Mesodermal cell (in vitro differentiated cells): ENCODE data around the gene RASL12.
A peak's percentile ranks its signal among the peaks of the same experiment; 100 is the strongest.
"Not testable (repeated sequence)": the region's sequence is repeated elsewhere in the genome, so short reads cannot be mapped to it uniquely, and the experiment has no call there.

Experiments used
- H3K27ac ChIP-seq: 2 replicates; pipeline ENCODE4 v1.7.0; 2013; ENCODE audit warnings: mild to moderate bottlenecking, low read depth, low read length, moderate library complexity; ENCODE audit not compliant: severe bottlenecking
- H3K36me3 ChIP-seq: 2 replicates; pipeline ENCODE4 v1.7.1; 2013; ENCODE audit warnings: mild to moderate bottlenecking, low read length, moderate library complexity; ENCODE audit not compliant: control insufficient read depth, insufficient read depth
- H3K4me1 ChIP-seq: one replicate; pipeline ENCODE4 v1.7.1; 2013; ENCODE audit warnings: mild to moderate bottlenecking, low read length; ENCODE audit not compliant: insufficient read depth, control insufficient read depth, poor library complexity, severe bottlenecking
- H3K4me3 ChIP-seq: 2 replicates; pipeline ENCODE4 v1.7.0; 2013; ENCODE audit warnings: low read length, control low read depth, mild to moderate bottlenecking; ENCODE audit not compliant: insufficient read depth, poor library complexity, severe bottlenecking; ENCODE audit errors: extremely low read depth
- H3K9me3 ChIP-seq: 2 replicates; pipeline ENCODE4 v1.7.1; 2013; ENCODE audit warnings: mild to moderate bottlenecking, low read length, moderate library complexity; ENCODE audit not compliant: control insufficient read depth
- WGBS, 2 experiments: methylation state at CpG; one replicate each; pipeline ENCODE4 v1.1.5; 2013; ENCODE audit warnings: missing lambda C conversion rate in 2 of 2; ENCODE audit not compliant: insufficient coverage in 2 of 2; 5-methylcytosine and 5-hydroxymethylcytosine counted together

The RASL12 gene

DNA sequence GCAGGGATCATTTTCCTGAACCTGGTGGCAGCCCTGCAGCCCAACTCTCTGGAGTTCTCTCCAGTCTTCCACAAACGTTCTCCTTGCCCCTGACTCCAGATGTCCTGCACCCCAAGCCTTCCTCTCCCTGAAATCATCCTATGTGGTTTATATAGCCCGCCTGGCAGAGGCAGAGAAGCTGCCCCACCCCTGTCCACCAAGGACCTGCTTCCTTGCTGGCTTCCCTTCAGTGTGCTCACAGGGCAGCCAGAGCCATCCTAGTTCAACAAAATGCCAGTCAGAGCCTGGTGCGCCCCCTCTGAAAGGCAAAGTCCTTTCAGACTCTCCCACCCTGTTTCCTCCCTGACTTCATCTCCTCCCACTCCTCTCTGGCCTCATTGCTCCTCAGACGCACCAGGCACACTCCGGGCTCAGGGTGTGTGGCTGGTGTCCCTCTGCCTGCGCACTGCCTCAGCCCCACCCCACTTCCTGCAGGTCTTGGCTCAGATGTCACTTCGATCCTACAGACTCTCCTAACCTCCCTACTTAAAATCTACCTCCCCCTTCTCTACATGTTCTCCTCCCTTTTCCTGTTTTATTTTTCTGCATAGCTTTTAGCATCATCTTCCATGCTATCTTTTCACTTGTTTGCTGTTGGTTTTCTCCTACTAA lies 14.6 kb upstream of the RASL12 start:
- H3K4me3 ChIP-seq, result no peak overlapping the region
- peaks cover 34% of the 10 kb centered on the region for H3K4me1 ChIP-seq
- H3K27ac ChIP-seq, result peak overlapping the region; percentile 64

DNA sequence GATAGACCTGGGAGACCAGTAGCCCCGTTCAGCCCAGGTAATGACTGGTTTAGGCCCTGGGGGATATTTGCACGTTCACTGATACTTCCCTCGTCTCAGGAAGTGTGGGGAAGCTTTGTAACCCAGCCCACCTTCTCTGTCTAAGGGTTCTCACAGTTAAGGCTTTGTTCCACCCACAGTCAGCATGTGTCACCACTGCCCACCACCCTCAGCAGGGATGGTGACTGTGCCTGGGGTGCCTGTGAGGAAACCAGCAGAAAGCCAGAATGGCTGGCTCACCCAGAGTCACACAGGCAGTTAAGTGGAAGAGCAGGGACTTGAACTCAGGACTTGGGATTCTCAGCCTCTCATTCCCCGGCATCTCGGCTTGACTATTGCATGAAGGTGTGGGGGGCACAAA lies 14.0 kb upstream of the RASL12 start:
- no peak overlapping the region for H3K27ac ChIP-seq
- H3K4me1 ChIP-seq, result peaks cover 34% of the 10 kb centered on the region
- no peak overlapping the region for H3K4me3 ChIP-seq
- no peaks in the 10 kb centered on the region for H3K36me3 ChIP-seq
- no peaks in the 10 kb centered on the region for H3K9me3 ChIP-seq
- 81 to 93% methylated on average over 3 to 5 of the region's 5 CpGs for WGBS, 2 experiments

More for the DNA sequence above, 14.6 kb upstream of the RASL12 start:
- H3K36me3 ChIP-seq, result no peaks in the 10 kb centered on the region
- WGBS, 2 experiments, result 29 to 33% methylated on average over 7 of the region's 7 CpGs
- no peaks in the 10 kb centered on the region for H3K9me3 ChIP-seq

DNA sequence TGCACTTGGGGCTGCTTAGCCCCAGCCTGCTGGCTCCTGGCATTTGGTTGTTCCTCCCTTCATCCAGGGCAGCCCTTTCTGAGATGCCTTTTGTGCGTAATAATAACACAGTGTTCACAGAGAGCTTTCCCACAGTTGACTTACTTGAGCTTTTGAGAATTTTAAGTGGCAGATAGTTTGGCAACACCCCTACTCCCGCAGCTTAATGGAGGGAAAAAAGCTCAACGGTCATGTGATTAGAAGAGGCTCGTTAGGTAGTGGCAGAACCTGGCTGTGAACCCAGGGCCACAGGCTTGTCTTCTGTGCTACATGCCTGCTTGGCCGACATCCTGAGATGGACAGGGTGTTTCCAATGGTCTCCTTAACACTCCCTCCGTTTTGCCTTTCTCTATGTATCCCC lies 13.5 kb upstream of the RASL12 start:
- Histone ChIP-seq H3K36me3 (no peaks in the 10 kb centered on the region), H3K4me3 (no peak overlapping the region), H3K9me3 (no peaks in the 10 kb centered on the region), H3K4me1 (peaks cover 37% of the 10 kb centered on the region), H3K27ac (no peak overlapping the region)
- WGBS, 2 experiments, result 84% methylated on average over 3 to 6 of the region's 6 CpGs

DNA sequence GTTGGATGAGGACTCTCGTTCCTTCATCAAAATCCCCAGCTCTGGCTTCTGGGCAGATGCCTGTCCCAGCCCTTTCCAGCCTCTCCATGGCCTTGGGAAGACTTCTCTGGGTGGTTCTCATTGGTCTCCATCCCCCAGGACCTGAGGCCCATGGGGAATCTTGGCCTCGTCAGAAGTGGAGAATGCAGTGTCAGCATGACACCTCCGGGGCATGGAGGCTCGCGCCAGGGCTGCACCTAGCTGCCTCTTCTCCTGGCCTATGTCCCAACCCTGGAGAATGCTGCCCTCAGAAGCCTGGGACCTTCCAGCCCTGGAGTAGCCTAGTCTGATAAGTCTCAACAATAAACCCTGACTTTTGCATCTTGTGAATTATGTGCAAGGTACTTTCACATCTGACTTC lies 11.8 kb upstream of the RASL12 start:
- peaks cover 33% of the 10 kb centered on the region for H3K4me1 ChIP-seq
- no peak overlapping the region for H3K4me3 ChIP-seq
- H3K9me3 ChIP-seq, result no peaks in the 10 kb centered on the region
- WGBS, 2 experiments, result 87 to 92% methylated on average over 4 to 5 of the region's 5 CpGs
- H3K27ac ChIP-seq, result no peak overlapping the region
- no peaks in the 10 kb centered on the region for H3K36me3 ChIP-seq

DNA sequence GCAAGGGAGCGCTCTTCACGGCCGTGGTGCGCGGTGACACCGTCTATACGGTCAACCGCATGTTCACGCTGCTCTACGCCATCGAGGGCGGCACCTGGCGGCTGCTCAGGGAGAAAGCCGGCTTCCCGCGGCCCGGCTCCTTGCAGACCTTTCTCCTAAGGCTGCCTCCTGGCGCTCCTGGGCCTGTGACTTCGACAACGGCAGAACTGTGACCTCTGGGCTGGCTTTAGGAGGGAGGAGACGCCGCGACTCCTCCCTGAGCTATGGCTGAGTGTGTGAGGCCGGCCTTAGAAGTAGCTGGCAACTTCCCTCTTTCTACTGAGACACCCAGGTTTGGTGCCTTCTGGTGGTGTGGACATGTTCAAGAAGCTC lies 10.2 kb upstream of the RASL12 start:
- WGBS, 2 experiments, result 59 to 70% methylated on average over 18 to 23 of the region's 24 CpGs

DNA sequence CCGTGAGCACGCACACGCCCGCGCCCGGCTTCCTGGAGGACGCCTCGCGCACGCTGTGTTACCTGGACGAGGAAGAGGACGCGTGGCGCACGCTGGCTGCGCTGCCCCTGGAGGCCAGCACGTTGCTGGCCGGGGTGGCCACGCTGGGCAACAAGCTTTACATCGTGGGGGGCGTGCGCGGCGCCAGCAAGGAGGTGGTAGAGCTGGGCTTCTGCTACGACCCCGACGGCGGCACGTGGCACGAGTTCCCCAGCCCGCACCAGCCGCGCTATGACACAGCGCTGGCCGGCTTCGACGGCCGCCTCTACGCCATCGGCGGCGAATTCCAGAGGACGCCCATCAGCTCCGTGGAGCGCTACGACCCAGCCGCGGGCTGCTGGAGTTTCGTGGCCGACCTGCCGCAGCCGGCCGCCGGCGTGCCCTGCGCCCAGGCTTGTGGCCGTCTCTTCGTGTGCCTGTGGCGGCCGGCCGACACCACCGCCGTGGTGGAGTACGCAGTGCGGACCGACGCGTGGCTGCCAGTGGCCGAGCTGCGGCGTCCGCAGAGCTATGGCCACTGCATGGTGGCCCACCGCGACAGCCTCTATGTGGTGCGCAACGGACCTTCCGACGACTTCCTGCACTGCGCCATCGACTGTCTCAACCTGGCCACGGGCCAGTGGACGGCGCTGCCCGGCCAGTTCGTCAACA lies 9.6 kb upstream of the RASL12 start:
- Histone ChIP-seq H3K9me3 (peaks cover 6% of the 10 kb centered on the region), H3K36me3 (no peaks in the 10 kb centered on the region), H3K4me3 (no peak overlapping the region), H3K4me1 (peaks cover 12% of the 10 kb centered on the region), H3K27ac (no peak overlapping the region)
- WGBS, 2 experiments, result 91 to 94% methylated on average over 70 to 85 of the region's 85 CpGs

More for the DNA sequence above, 10.2 kb upstream of the RASL12 start:
- H3K9me3 ChIP-seq, result peaks cover under 1% of the 10 kb centered on the region
- H3K4me1 ChIP-seq, result peaks cover 17% of the 10 kb centered on the region
- no peak overlapping the region for H3K27ac ChIP-seq
- no peak overlapping the region for H3K4me3 ChIP-seq
- no peaks in the 10 kb centered on the region for H3K36me3 ChIP-seq

DNA sequence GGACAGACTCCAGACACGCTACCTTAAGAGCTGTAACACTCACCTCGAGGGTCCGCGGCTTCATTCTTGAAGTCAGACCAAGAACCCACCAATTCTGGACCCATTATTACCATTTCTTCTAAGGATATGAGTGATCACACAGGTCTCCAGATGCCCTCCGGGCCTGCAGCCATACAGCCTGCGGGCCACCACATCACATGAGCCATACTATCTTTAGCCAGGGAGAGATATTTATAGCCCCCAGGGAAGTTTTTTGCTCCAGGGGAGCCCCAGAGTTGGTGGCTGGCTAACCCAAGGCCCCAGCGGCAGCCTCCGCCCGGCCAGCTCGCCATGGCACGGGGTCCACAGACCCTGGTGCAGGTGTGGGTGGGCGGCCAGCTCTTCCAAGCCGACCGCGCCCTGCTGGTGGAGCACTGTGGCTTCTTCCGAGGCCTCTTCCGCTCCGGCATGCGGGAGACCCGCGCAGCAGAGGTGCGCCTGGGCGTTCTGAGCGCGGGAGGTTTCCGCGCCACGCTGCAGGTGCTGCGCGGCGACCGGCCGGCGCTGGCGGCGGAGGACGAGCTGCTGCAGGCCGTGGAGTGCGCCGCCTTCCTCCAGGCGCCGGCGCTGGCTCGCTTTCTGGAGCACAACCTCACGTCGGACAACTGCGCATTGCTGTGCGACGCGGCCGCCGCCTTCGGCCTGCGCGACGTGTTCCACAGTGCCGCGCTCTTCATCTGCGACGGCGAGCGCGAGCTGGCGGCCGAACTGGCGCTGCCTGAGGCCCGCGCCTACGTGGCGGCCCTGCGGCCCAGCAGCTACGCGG lies 8.9 kb upstream of the RASL12 start, which contains the start of gene KBTBD13:
TSS of gene KBTBD13 (plus strand) at position 261 of the 805 bp plus-strand sequence. CDS start at position 331, 70 bp downstream.
- no peak within 1 kb of the TSS for H3K4me3 ChIP-seq
- peaks cover 6% of the 10 kb centered on the region for H3K9me3 ChIP-seq
- no peak within 1 kb of the TSS for H3K27ac ChIP-seq
- H3K36me3 ChIP-seq, result no peaks in the 10 kb centered on the region
- H3K4me1 ChIP-seq, result peaks cover 9% of the 10 kb centered on the region
- 96 to 97% methylated on average over 56 to 73 of the region's 73 CpGs for WGBS, 2 experiments

DNA sequence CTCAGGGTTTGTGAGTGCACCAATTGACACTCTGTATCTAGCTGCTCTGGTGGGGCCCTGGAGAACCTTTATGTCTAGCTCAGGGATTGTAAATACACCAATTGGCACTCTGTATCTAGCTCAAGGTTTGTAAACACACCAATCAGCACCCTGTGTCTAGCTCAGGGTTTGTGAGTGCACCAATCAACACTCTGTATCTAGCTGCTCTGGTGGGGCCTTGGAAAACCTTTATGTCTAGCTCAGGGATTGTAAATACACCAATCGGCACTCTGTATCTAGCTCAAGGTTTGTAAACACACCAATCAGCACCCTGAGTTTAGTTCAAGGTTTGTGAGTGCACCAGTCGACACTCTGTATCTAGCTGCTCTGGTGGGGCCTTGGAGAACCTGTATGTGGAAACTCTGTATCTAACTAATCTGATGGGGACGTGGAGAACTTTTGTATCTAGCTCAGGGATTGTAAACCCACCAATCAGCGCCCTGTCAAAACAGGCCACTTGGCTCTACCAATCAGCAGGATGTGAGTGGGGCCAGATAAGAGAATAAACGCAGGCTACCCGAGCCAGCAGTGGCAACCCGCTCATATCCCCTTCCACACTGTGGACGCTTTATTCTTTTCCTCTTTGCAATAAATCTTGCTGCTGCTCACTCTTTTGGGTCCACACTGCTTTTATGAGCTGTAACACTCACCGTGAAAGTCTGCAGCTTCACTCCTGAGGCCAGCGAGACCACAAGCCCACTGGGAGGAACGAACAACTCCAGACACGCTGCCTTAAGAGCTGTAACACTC lies 8.0 kb upstream of the RASL12 start:
- not testable (repeated sequence) for H3K27ac ChIP-seq, H3K9me3 ChIP-seq, H3K4me3 ChIP-seq, H3K36me3 ChIP-seq
- peaks cover 14% of the 10 kb centered on the region for H3K4me1 ChIP-seq
- WGBS, 2 experiments, result 92 to 98% methylated on average over 10 to 11 of the region's 12 CpGs

DNA sequence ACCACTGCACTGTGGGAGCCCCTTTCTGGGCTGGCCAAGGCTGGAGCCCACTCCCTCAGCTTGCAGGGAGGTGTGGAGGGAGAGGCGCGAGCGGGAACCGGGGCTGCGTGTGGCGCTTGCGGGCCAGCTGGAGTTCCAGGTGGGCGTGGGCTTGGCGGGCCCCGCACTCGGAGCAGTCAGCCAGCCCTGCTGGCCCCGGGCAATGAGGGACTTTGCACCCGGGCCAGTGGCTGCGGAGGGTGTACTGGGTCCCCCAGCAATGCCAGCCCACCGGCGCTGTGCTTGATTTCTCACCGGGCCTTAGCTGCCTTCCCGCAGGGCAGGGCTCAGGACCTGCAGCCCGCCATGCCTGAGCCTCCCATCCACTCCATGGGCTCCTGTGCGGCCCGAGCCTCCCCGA lies 7.2 kb upstream of the RASL12 start:
- WGBS, 2 experiments, result 98 to 100% methylated on average over 5 to 7 of the region's 22 CpGs
- H3K4me3 ChIP-seq, H3K9me3 ChIP-seq, H3K27ac ChIP-seq, H3K36me3 ChIP-seq: not testable (repeated sequence)
- H3K4me1 ChIP-seq, result peaks cover 14% of the 10 kb centered on the region

DNA sequence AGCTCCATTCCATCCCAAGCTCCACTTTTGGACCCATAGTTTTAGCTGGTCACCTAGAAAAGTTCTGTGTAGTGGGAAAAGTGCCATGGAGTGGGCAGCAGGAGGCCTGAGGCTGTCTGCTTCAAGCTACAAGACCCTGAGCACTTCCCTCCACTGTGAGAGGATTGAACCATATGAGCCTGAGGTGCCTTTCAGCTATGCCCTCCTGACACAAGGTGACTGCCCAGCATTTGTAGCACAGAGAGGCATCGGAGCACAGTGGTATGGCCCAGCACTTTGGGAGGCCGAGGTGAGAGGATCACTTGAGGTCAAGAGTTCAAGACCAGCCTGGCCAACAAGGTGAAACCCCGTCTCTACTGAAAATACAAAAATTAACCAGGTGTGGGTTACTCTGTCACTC lies 4.8 kb upstream of the RASL12 start:
- H3K4me1 ChIP-seq, result peaks cover 17% of the 10 kb centered on the region
- no peak overlapping the region for H3K4me3 ChIP-seq
- H3K36me3 ChIP-seq, result no peaks in the 10 kb centered on the region
- H3K9me3 ChIP-seq, result peaks cover 6% of the 10 kb centered on the region
- 96 to 100% methylated on average over 3 of the region's 3 CpGs for WGBS, 2 experiments
- no peak overlapping the region for H3K27ac ChIP-seq
